NCI-H345 (cell line): ENCODE results near the gene ARHGAP15.
A peak's percentile ranks its signal among the peaks of the same experiment; 100 is the strongest.

ENCODE experiments used
- DNase-seq: peaks from one replicate; lab custom pipeline; 2025; lab: John Stamatoyannopoulos, UW

ARHGAP15 gene

GRCh38 chr2:143262389-143262788 is 133.2 kb downstream of the ARHGAP15 start:
- DNase-seq: no peak

- DNase-seq: no peak
These were observed 133.9 kb downstream of the ARHGAP15 start for GRCh38 chr2:143263066-143263625.

GRCh38 chr2:143264851-143265250 is 135.6 kb downstream of the ARHGAP15 start:
- DNase-seq: no peak

- DNase-seq: no peak
These were observed 150.5 kb downstream of the ARHGAP15 start for GRCh38 chr2:143279672-143280071.

GRCh38 chr2:143280097-143280757 is 151.0 kb downstream of the ARHGAP15 start:
- DNase-seq: no peak

GRCh38 chr2:143282684-143283083 is 153.5 kb downstream of the ARHGAP15 start:
- no peak for DNase-seq

- DNase-seq: no peak
These were observed 155.0 kb downstream of the ARHGAP15 start for GRCh38 chr2:143284087-143284675.

- no peak for DNase-seq
These were observed 159.8 kb downstream of the ARHGAP15 start for GRCh38 chr2:143289025-143289424.

- no peak for DNase-seq
These were observed 161.0 kb downstream of the ARHGAP15 start for GRCh38 chr2:143290221-143290620.

- no peak for DNase-seq
These were observed 164.8 kb downstream of the ARHGAP15 start for GRCh38 chr2:143294068-143294467.

GRCh38 chr2:143296089-143296488 is 166.9 kb downstream of the ARHGAP15 start:
- no peak for DNase-seq

- no peak for DNase-seq
These were observed 168.0 kb downstream of the ARHGAP15 start for GRCh38 chr2:143297182-143297581.

- no peak for DNase-seq
These were observed 171.3 kb downstream of the ARHGAP15 start for GRCh38 chr2:143300536-143300935.

- DNase-seq: no peak
These were observed 182.2 kb downstream of the ARHGAP15 start for GRCh38 chr2:143311426-143311825.

GRCh38 chr2:143312441-143312840 is 183.2 kb downstream of the ARHGAP15 start:
- no peak for DNase-seq

- no peak for DNase-seq
These were observed 184.6 kb downstream of the ARHGAP15 start for GRCh38 chr2:143313861-143314260.

- peak; percentile 21 for DNase-seq
These were observed 192.8 kb downstream of the ARHGAP15 start for GRCh38 chr2:143321994-143322393.

GRCh38 chr2:143329288-143329687 is 200.1 kb downstream of the ARHGAP15 start:
- no peak for DNase-seq

GRCh38 chr2:143333168-143333791 is 204.1 kb downstream of the ARHGAP15 start:
- DNase-seq: peak; percentile 13

- DNase-seq: no peak
These were observed 204.6 kb downstream of the ARHGAP15 start for GRCh38 chr2:143333847-143334246.

GRCh38 chr2:143334837-143335236 is 205.6 kb downstream of the ARHGAP15 start:
- DNase-seq: no peak

- DNase-seq: no peak
These were observed 207.5 kb downstream of the ARHGAP15 start for GRCh38 chr2:143336719-143337210.

GRCh38 chr2:143341478-143341877 is 212.3 kb downstream of the ARHGAP15 start:
- DNase-seq: no peak
